Vagina (tissue), 2 donors: Measurements from ENCODE around the gene RHOH.

Experiments used
- CTCF ChIP-seq, 3 experiments: fragments of 450-650 bp in 2 of 3; fragments of 200-600 bp in 1 of 3; sonication (generic) in 1 of 3; IDR thresholded peaks; one replicate each; pipeline ENCODE4 v1.5.1; 2017 to 2019; ENCODE audit warnings: antibody characterized with exemption in 3 of 3, mild to moderate bottlenecking in 2 of 3, moderate library complexity in 2 of 3
- POLR2A ChIP-seq, 2 donors: fragments of 450-650 bp; IDR thresholded peaks; one replicate each; pipeline ENCODE4 v1.6.1; 2017; ENCODE audit warnings: antibody characterized with exemption in 2 of 2, mild to moderate bottlenecking in 2 of 2, moderate library complexity in 2 of 2

- no peak for TF ChIP-seq POLR2A (IDR thresholded peaks at IDR 0.05)
- no peak for TF ChIP-seq CTCF (IDR thresholded peaks at IDR 0.05)
These were observed 17.5 kb upstream of the RHOH start for GRCh38 chr4:40179360-40179759.
